ENCODE results near the gene PA2G4.

The PA2G4 gene

GRCh38 chr12:56160193-56160763 lies 55.9 kb downstream of the PA2G4 start:
- Mint-ChIP-seq H3K36me3 (peaks cover 18% of the 10 kb centered on the region), H3K4me1 (ENCODE audit: low read depth) (peaks cover 42% of the 10 kb centered on the region), H3K9me3 (ENCODE audit: low read depth) (no peaks in the 10 kb centered on the region), H3K4me3 (peak overlapping the region; percentile 98), H3K27ac (peak overlapping the region; percentile 97), H3K27me3 (no peaks in the 10 kb centered on the region)

GRCh38 chr12:56160894-56161689 lies 56.7 kb downstream of the PA2G4 start:
- no peaks in the 10 kb centered on the region for H3K9me3 Mint-ChIP-seq (ENCODE audit: low read depth)
- H3K27me3 Mint-ChIP-seq = no peaks in the 10 kb centered on the region
- H3K4me1 Mint-ChIP-seq (ENCODE audit: low read depth) = peaks cover 37% of the 10 kb centered on the region
- peak overlapping the region; percentile 98 for H3K4me3 Mint-ChIP-seq
- peak overlapping the region; percentile 97 for H3K27ac Mint-ChIP-seq
- peaks cover 18% of the 10 kb centered on the region for H3K36me3 Mint-ChIP-seq

GRCh38 chr12:56161690-56162351 lies 57.5 kb downstream of the PA2G4 start:
- Mint-ChIP-seq H3K27me3 (no peaks in the 10 kb centered on the region), H3K4me1 (ENCODE audit: low read depth) (peaks cover 37% of the 10 kb centered on the region), H3K36me3 (peaks cover 18% of the 10 kb centered on the region), H3K4me3 (peak overlapping the region; percentile 98), H3K9me3 (ENCODE audit: low read depth) (no peaks in the 10 kb centered on the region), H3K27ac (peak overlapping the region; percentile 81)

- Mint-ChIP-seq H3K27me3 (no peaks in the 10 kb centered on the region), H3K9me3 (ENCODE audit: low read depth) (no peaks in the 10 kb centered on the region), H3K4me3 (no peak overlapping the region), H3K36me3 (peaks cover 21% of the 10 kb centered on the region), H3K4me1 (ENCODE audit: low read depth) (peaks cover 31% of the 10 kb centered on the region), H3K27ac (peak overlapping the region; percentile 66)
Observed at GRCh38 chr12:56162468-56163290, 58.3 kb downstream of the PA2G4 start.
